HEK293T (cell line): Measurements from ENCODE around the gene PREX1.
"Not testable (repeated sequence)": the region's sequence is repeated elsewhere in the genome, so short reads cannot be mapped to it uniquely, and the experiment has no call there.

Source experiments
- CTCF ChIA-PET: fragments of 350-600 bp; formaldehyde crosslinking; extraction: SDS; loops from one replicate; lab custom pipeline; 2021; ENCODE audit warnings: antibody characterized with exemption, inconsistent platforms; lab: Yijun Ruan, JAX
- POLR2A ChIA-PET: fragments of 350-600 bp; formaldehyde crosslinking; extraction: SDS; loops from one replicate; lab custom pipeline; 2020; ENCODE audit warnings: antibody characterized with exemption, inconsistent platforms; lab: Yijun Ruan, JAX
- DNase-seq: peaks from one replicate; pipeline ENCODE4 v3.0.0; 2012; ENCODE audit warnings: mixed read lengths; ENCODE audit errors: extremely low spot score
- ARNT ChIP-seq: fragments of 450-650 bp; IDR thresholded peaks from 2 replicates; pipeline ENCODE4 v1.6.1; 2017; ENCODE audit warnings: mild to moderate bottlenecking
- BHLHE40 ChIP-seq: fragments of 450-650 bp; IDR thresholded peaks from 2 replicates; pipeline ENCODE4 v1.6.1; 2016; ENCODE audit warnings: mild to moderate bottlenecking, moderate library complexity, borderline replicate concordance
- CTBP1 ChIP-seq: fragments of 450-650 bp; IDR thresholded peaks from 2 replicates; pipeline ENCODE4 v1.6.1; 2016; ENCODE audit warnings: borderline replicate concordance
- ELF4 ChIP-seq: fragments of 450-650 bp; IDR thresholded peaks from 2 replicates; pipeline ENCODE4 v1.6.1; 2017; ENCODE audit warnings: antibody characterized with exemption
- FOXA1 ChIP-seq: fragments of 450-650 bp; IDR thresholded peaks from 2 replicates; pipeline ENCODE4 v1.6.1; 2016; ENCODE audit warnings: mild to moderate bottlenecking
- FOXK2 ChIP-seq: fragments of 450-650 bp; IDR thresholded peaks from 2 replicates; pipeline ENCODE4 v1.6.1; 2016; ENCODE audit warnings: mild to moderate bottlenecking
- FOXM1 ChIP-seq: fragments of 450-650 bp; IDR thresholded peaks from 2 replicates; pipeline ENCODE4 v1.6.1; 2017; ENCODE audit warnings: mild to moderate bottlenecking, borderline replicate concordance
- HDGF ChIP-seq: fragments of 450-650 bp; IDR thresholded peaks from 2 replicates; pipeline ENCODE4 v1.6.1; 2017; ENCODE audit warnings: antibody characterized with exemption, borderline replicate concordance
- L3MBTL2 ChIP-seq: fragments of 450-650 bp; conservative IDR thresholded peaks from 2 replicates; pipeline ENCODE4 v1.6.1; 2016; ENCODE audit warnings: mild to moderate bottlenecking
- LEF1 ChIP-seq: fragments of 450-650 bp; IDR thresholded peaks from 2 replicates; pipeline ENCODE4 v1.6.1; 2017; ENCODE audit warnings: mild to moderate bottlenecking, borderline replicate concordance
- NFRKB ChIP-seq: fragments of 450-650 bp; IDR thresholded peaks from 2 replicates; pipeline ENCODE4 v1.6.1; 2016; ENCODE audit warnings: mild to moderate bottlenecking, moderate library complexity
- SP1 ChIP-seq: fragments of 450-650 bp; IDR thresholded peaks from 2 replicates; pipeline ENCODE4 v1.6.1; 2017
- SUZ12 ChIP-seq: fragments of 450-650 bp; IDR thresholded peaks from 2 replicates; pipeline ENCODE4 v1.6.1; 2016; ENCODE audit warnings: mild to moderate bottlenecking
- TARDBP ChIP-seq: fragments of 450-650 bp; IDR thresholded peaks from 2 replicates; pipeline ENCODE4 v1.6.1; 2016
- ZNF384 ChIP-seq: fragments of 450-650 bp; IDR thresholded peaks from 2 replicates; pipeline ENCODE4 v1.6.1; 2016
- TF ChIP-seq, protein P1 (sequence below): fragments of 450-650 bp; IDR thresholded peaks from 2 replicates; pipeline ENCODE4 v1.6.1; 2016

PREX1 gene

DNA sequence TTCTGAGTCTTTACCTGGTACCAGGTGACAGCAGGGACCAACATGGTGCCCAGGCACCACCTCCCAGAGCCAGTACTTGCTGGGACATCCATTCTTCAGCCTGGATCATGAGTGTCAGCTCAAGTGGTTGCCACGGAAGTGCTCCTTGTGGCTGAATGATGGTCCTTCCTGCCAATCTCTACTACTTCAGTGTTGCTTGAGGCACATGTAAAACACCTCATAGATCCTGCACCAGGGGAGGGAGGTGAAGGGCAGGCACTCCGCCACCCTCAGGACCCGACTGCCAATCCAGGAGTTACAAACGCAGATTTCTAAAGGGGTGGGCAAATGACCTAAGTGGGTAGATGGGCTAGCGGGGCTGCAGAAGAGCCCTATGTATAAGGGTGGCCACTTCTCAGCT lies 226.0 kb downstream of the PREX1 start:
- DNase-seq, result no peak
- no peak for TF ChIP-seq ELF4
- no peak for TF ChIP-seq SP1
- TF ChIP-seq TARDBP, result no peak
- TF ChIP-seq NFRKB, result no peak
- no peak for TF ChIP-seq ZNF384
- no peak for TF ChIP-seq FOXA1
- no peak for TF ChIP-seq CTBP1
- TF ChIP-seq, protein P1, sequence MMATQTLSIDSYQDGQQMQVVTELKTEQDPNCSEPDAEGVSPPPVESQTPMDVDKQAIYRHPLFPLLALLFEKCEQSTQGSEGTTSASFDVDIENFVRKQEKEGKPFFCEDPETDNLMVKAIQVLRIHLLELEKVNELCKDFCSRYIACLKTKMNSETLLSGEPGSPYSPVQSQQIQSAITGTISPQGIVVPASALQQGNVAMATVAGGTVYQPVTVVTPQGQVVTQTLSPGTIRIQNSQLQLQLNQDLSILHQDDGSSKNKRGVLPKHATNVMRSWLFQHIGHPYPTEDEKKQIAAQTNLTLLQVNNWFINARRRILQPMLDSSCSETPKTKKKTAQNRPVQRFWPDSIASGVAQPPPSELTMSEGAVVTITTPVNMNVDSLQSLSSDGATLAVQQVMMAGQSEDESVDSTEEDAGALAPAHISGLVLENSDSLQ, result no peak
- no peak for TF ChIP-seq SUZ12
- TF ChIP-seq FOXM1, result no peak
- TF ChIP-seq HDGF, result no peak
- no peak for TF ChIP-seq L3MBTL2
- TF ChIP-seq BHLHE40, result no peak
- TF ChIP-seq ARNT, result no peak
- TF ChIP-seq FOXK2, result no peak
- no peak for TF ChIP-seq LEF1
- POLR2A ChIA-PET, result no interaction called here
- CTCF ChIA-PET, result no interaction called here

DNA sequence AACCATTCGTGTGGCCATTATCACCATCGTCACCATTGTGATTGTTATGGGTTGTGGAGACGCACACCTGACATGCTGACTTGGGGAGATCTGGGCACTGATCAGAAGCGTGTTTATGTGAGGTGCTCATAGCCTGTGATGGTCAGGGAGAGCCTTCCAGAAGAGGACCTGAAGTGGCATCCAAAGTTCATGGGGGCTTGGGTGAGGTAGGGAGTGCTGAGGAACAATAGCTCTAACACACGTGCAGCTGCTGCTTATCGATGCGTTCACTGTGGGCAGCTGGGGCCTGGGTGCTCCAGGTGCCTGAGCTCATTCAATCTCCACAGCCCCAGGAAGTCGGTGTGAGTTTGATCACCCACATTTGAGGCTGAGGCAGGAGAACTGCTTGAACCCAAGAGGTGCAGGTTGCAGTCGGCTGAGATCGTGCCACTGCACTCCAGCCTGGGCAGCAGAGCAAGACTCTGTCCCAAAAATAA lies 227.3 kb downstream of the PREX1 start:
- POLR2A ChIA-PET, result no interaction called here
- no peak for DNase-seq
- CTCF ChIA-PET, result no interaction called here
- TF ChIP-seq LEF1 (no peak), ARNT (no peak), TARDBP (no peak), FOXM1 (no peak), HDGF (no peak), NFRKB (no peak), FOXA1 (no peak), SUZ12 (no peak), FOXK2 (no peak), BHLHE40 (no peak), SP1 (no peak), L3MBTL2 (no peak), CTBP1 (no peak), ZNF384 (no peak), ELF4 (no peak)
- TF ChIP-seq, protein P1, result no peak

DNA sequence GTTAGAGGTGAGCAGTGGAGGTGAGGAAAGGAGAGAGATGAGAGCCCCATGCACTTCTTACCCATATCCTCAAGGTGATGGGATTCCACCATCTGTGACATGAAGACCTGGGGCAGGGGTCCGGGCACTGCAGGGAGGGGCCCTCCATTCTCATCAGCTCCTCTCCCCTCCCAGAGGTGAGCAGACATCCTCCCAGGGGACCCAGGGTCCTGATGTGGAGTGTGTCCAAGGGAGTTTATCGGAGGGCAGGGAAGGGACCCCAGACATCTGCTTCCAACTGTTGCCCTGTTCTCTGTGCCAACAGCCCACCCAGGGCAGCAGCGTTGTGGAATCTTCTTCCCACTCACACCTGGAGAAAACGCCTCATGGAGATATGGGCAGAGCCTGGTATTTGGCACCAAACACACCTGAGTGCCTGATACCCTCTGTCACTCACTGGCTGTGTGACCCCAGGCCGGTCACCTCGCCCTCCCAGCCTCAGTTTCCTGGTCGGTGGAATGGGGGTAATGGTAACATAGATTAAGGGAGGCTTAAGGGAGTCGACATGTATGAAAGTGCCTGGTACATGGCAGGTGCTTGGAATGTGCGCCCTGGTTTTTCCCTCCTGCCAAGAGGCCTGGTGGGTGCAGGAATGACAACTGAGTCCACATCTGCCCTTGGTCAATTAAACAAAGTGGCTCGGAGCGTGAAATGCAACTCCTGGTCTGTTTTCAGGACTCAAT lies 227.9 kb downstream of the PREX1 start:
- no peak for DNase-seq
- POLR2A ChIA-PET, result no interaction called here
- CTCF ChIA-PET, result no interaction called here
- TF ChIP-seq HDGF, result no peak
- no peak for TF ChIP-seq SP1
- TF ChIP-seq, protein P1, result no peak
- no peak for TF ChIP-seq NFRKB
- no peak for TF ChIP-seq BHLHE40
- no peak for TF ChIP-seq FOXA1
- TF ChIP-seq FOXM1, result no peak
- no peak for TF ChIP-seq CTBP1
- no peak for TF ChIP-seq TARDBP
- TF ChIP-seq FOXK2, result no peak
- no peak for TF ChIP-seq LEF1
- TF ChIP-seq ELF4, result no peak
- no peak for TF ChIP-seq L3MBTL2
- TF ChIP-seq SUZ12, result no peak
- TF ChIP-seq ZNF384, result no peak

DNA sequence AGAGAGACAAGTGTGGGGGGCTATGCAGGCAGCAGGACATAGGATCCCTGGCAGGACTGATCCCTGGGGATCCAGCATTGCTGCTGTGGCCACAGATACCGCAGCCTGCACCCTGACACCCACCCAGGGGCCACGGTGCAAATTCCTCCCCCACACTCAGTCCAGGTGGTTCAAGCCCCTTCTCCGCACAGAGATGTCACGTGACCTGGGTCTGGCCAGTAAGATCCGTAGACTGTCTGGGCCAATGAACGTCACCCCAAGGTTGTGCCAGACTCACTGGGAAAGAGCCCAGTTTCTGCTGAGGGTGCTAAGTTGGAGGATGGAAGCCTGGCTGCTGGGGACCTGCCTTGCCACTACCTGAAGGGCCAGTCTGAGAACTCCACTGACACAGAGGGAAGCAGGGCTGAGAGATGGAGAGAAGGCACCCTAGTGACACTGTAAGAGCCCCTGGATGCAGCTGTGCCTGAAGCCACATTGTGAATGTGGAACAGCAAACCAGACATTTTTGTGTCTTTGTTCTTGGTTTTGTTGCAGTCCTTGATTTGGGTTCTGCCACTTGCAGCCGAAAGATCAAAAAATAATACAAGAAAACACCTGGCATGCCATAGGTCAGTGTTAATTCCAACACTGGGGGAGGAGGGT lies 228.6 kb downstream of the PREX1 start:
- ChIA-PET CTCF (no interaction called here), POLR2A (no interaction called here)
- TF ChIP-seq FOXK2 (no peak), ARNT (no peak), LEF1 (no peak), FOXM1 (no peak), FOXA1 (no peak), TARDBP (no peak), CTBP1 (no peak), HDGF (no peak), ELF4 (no peak), BHLHE40 (no peak), ZNF384 (no peak), SP1 (no peak)
- DNase-seq, result no peak

DNA sequence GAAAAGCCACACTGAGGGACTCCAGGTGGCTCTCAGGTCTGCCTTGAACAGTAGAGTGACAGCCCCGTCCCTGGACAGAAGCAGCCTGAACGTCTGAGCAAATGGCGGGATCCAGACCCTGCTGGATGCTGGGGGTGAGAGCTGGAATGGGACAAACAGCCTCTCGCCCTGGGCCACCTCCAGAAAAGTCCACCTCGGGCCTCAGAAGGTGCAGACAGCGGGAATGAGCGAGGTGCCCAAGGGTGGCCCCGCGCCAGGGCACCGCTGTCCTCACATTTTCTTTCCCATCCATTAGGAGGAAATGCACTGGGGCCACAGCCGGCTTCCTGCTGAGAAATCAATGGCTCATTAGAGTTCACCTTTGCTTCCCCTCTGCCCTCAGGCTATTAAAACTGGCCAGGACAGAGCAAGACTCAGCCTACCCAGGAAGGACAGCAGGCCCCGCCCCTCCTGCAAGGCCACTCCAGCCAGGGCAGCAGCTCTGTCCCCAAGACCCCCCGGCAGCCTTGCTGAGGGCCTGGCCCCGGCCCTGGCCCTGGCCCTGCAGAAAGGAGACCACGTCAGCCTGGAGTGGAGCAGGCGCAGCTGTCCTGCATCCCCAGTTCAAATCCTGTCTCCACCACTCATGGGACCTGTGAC lies 229.4 kb downstream of the PREX1 start:
- DNase-seq, POLR2A ChIA-PET: not testable (repeated sequence)

More for the DNA sequence above, 229.4 kb downstream of the PREX1 start:
- CTCF ChIA-PET, result not testable (repeated sequence)
